GM13976 (cell line): ENCODE measurements around the gene PDE11A.

Experiments
- DNase-seq: peaks from one replicate; pipeline ENCODE4 v3.0.0; 2012; ENCODE audit warnings: low spot score
- in situ Hi-C: fragments of 300-500 bp; cut with MboI; formaldehyde crosslinking; loops from one replicate; pipeline ENCODE4 v1.12.0; 2022; ENCODE audit warnings: low sequenced_read_pairs, mixed read lengths, inconsistent platforms; ENCODE audit not compliant: unreplicated experiment
- TF ChIP-seq, protein P1 (sequence below): IDR thresholded peaks from 2 replicates; pipeline ENCODE4 v1.5.1; 2012; ENCODE audit warnings: borderline replicate concordance, mild to moderate bottlenecking; ENCODE audit not compliant: insufficient read depth; ENCODE audit errors: extremely low read depth, missing control alignments, control extremely low read depth

PDE11A gene

DNA sequence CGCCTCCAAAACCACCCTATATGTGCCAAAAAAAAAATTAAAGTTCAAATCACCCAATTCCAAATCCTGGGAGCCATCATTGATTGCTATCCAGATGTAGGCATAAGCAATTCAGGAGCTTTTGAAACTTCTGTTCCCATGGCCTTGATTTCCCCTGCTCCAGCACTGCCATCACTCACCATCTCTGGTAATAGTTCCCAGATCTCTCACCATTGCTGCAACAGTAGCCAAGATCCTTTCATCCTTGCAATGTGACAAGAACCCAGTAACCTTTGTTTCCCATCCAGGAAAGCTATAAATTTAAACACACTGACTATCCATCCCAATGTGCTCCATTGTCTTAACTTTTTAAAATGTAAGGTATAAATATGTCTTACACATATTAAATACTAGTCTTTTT, 155.4 kb downstream of the PDE11A start:
- DNase-seq = no peak
- TF ChIP-seq, protein P1, sequence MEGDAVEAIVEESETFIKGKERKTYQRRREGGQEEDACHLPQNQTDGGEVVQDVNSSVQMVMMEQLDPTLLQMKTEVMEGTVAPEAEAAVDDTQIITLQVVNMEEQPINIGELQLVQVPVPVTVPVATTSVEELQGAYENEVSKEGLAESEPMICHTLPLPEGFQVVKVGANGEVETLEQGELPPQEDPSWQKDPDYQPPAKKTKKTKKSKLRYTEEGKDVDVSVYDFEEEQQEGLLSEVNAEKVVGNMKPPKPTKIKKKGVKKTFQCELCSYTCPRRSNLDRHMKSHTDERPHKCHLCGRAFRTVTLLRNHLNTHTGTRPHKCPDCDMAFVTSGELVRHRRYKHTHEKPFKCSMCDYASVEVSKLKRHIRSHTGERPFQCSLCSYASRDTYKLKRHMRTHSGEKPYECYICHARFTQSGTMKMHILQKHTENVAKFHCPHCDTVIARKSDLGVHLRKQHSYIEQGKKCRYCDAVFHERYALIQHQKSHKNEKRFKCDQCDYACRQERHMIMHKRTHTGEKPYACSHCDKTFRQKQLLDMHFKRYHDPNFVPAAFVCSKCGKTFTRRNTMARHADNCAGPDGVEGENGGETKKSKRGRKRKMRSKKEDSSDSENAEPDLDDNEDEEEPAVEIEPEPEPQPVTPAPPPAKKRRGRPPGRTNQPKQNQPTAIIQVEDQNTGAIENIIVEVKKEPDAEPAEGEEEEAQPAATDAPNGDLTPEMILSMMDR = no peak
- in situ Hi-C loops = no loop called here

DNA sequence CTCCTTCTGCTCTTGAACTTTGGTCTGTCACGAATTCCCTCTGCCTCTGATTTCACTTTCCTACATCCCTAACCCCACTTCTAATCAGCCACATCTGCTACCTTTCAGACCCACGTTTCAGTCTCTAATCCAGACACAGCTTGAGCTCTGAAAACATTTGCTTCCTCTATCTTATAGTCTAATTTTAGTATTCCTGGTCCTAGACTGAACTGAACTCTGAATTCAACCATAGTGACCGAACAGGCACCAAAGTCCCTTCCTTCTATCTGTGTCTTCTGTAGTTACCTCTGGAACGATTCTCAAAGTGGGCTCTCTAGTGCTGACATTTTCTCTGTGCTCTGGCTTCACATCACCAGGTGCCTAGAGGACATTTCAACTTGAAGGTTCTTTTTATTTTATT, 156.2 kb downstream of the PDE11A start:
- no peak for DNase-seq
- TF ChIP-seq, protein P1 = no peak
- in situ Hi-C loops = no loop called here

DNA sequence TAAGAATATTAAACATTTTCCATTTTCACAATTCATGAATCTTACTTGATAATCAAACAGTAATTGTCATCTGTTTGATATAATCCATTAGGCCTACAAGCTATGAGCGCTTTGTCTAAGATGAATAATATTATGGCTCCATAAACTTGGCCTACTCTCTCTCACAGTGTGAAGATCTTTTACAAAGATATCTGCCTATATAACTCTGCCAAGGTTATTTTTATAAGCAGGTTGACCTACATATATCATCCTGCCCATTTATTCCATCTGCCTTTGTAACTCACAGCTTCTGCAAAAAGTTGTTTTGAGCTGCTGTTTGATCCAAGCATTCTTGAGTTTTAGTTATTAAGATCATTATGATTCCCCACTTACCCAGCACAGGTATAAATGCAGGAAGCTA, 158.3 kb downstream of the PDE11A start:
- in situ Hi-C loops = no loop called here

DNA sequence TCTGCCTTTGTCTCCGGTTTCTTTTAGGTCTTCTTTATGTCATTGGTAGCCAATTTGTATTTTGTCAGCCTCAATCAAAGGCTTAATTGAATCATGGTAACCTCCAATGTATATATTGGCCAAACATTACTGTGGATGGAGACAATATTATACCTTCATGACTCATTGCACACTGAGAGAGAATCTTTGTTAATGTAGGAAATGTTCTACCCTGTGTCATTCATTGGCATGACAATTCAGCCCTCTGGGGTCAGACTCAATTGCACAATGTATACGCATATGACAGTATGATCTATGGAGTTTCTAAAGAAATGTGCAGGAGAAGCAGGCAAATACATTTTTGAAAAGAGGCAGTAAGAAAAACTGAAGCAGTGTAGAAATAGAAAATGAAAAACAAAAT, 162.6 kb downstream of the PDE11A start:
- TF ChIP-seq, protein P1 = no peak
- in situ Hi-C loops = no loop called here
- no peak for DNase-seq

More for the DNA sequence above, 158.3 kb downstream of the PDE11A start:
- TF ChIP-seq, protein P1 = no peak
- no peak for DNase-seq

DNA sequence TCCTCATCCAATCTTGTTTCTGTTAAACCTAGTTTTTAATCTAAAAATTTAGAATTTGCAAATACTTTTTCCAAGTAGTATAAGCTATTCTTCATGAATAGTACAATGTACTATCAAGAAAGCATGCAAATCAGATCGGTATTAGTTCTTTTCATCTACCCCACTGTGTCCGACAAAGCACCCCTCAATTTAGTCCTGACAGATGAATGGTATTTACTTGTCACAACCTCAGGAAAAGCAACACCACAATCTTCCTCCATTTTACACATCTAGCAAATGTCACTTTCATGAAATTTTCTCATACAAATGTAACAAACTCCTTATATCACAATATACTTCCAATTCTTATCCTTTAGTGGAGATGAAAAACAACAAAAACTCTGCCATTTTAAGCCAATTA, 163.8 kb downstream of the PDE11A start:
- TF ChIP-seq, protein P1 = no peak
- DNase-seq = no peak
- in situ Hi-C loops = no loop called here

DNA sequence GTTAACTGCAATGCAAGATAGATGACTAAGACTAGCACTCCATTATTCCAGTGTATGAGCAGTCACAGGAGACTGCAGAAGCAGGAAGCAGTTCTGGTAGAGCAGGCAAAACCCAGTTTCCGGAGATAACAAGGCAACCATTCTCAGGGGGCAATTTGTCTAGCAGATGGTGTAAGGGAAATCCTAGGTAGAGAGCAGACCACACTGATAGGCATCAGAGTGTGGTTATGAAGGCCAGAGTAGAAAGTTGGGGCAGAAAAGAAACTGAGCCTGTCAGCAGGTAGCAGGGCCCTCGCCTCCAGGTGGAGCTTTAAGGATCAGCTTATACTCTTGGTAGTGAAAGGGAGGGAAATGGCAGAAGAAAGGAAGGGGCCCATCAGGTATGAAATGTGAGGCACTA, 164.4 kb downstream of the PDE11A start:
- DNase-seq = no peak
- TF ChIP-seq, protein P1 = no peak
- in situ Hi-C loops = no loop called here
